GM18505 (cell line): ENCODE data around the gene TFF3.

Experiments used
- ATAC-seq: cut with Tn5 transposase; IDR thresholded peaks from one replicate; pipeline ENCODE4 v1.9.1; 2021; ENCODE audit not compliant: unreplicated experiment
- POLR2A ChIP-seq: IDR thresholded peaks from 4 replicates; pipeline ENCODE4 v1.6.1; 2011; ENCODE audit warnings: borderline replicate concordance; ENCODE audit not compliant: insufficient read depth, insufficient read length; ENCODE audit errors: extremely low read depth

TFF3 gene

DNA sequence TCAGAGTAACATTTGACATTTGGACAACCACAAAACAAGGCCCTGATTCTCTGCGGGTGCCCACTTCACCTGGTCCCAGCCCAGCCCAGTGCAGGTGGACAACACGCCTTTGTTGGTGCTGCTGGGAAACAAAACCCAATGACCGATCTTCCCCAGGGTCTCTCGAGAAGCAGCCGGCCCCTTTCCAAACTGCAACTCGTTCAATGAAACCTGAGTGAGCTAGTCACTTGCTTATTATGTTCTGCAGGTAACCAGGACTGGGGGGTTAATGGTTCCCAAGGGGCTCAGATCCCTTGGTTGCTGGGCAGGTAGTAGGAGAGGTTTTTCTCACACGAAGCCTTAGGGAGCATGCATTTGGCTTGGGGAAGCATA is 53.4 kb downstream of the TFF3 start:
- ATAC-seq, result no peak
- no peak for TF ChIP-seq POLR2A
